ENCODE data around the gene GPRC5C.

The GPRC5C gene

DNA sequence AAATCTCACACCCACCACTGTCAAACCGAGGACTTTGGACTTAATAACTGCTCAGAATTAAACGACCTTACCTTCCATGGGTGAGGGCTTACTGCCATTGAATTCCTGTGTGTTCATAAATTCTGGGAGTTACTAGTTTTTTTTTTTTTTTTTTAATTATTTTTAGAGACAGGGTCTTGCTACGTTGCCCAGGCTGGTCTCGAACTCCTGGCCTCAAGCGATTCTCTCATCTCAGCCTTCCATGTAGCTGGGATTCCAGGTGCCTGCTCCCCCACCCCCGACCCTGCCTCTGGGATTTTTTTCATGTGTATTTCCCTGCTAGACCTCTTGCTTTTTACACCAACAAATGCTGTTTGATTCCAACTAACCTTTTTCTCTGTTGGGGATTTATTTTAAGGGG is 19.7 kb downstream of the GPRC5C start:
- POLR2A ChIA-PET = interaction anchor here (1.1 kb wide), 1 partner anchor 90 kb away, joined by 5 read pairs; the partner anchor contains the start of gene BTBD17
- peaks cover 8% of the 10 kb centered on the region for H3K4me1 ChIP-seq (ENCODE audit: control insufficient read depth, insufficient read depth, low read length)
- CTCF ChIA-PET = interaction anchor here (1.0 to 11.7 kb wide), 5 partner anchors 15 to 155 kb away, joined by 3 to 453 read pairs (median 5); no protein-coding TSS in a partner anchor
- no peak for TF ChIP-seq ZBTB20 (tag by site-specific recombination; IDR thresholded peaks at IDR 0.05)
- TF ChIP-seq KLF9 (tag by site-specific recombination; IDR thresholded peaks at IDR 0.05; ENCODE audit: low read depth) = no peak
- TF ChIP-seq ZNF600 (tag by site-specific recombination; IDR thresholded peaks at IDR 0.05) = no peak
- 0 out of 2 replicates have a peak, but pooled peaks have one; percentile 54 for TF ChIP-seq ZNF121 (tag by site-specific recombination; IDR thresholded peaks at IDR 0.05)
- peaks cover 0 to 13% of the 10 kb centered on the region in 2 experiments; a peak in 2 of 3 replicates for H3K36me3 ChIP-seq (ENCODE audit: control insufficient read depth in 2 of 2, insufficient read depth in 1 of 2, low read length in 2 of 2)
- H3K27ac ChIP-seq (ENCODE audit: extremely low read depth, low read depth, low read length) = no peak overlapping the region
- no peak overlapping the region for H3K4me3 ChIP-seq (ENCODE audit: low read depth, low read length)
- H3K9me3 ChIP-seq (ENCODE audit: control insufficient read depth, insufficient read depth, low read depth, low read length) = no peaks in the 10 kb centered on the region

DNA sequence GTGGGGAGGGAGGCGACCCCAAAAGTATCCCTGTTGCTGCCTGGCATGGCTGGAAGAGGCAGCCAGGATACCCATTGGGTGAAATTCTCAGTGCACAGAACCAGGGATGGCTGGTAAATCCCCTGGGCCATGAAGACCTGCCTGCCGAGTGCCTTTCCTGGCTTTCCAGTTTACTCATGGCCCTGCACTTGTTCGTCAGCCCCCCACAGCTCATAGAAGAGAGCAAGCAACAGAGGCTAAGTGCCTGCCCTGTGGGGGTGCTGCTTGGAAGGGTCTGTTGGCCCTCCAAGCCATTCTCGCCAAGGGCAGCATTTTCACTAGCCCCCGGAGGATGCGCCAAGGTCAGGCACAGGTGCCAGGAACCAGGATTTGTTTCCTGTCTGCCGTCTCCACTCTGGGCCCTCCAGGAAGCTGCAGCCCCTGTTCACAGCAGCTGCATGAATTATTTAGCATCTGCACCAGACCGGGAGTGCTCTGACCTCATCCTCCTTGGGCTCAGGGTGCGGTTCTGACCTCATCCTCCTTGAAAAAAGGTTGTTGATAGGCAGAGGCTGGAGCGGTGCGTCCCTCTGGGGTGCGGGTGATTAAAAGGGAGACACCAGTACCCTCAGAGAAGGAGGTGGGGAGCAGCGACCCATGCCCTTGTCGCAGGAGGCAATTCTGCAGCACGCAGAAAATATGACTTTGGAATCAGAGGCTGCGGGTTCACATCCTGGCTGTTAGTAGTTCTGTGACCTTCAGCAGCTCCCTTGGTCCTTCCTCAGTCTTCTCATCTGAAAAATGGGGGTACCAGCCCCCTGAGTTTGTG is 20.3 kb downstream of the GPRC5C start:
- H3K27ac ChIP-seq (ENCODE audit: extremely low read depth, low read depth, low read length) = no peak overlapping the region
- H3K9me3 ChIP-seq (ENCODE audit: control insufficient read depth, insufficient read depth, low read depth, low read length) = no peaks in the 10 kb centered on the region
- peaks cover 8% of the 10 kb centered on the region for H3K4me1 ChIP-seq (ENCODE audit: control insufficient read depth, insufficient read depth, low read length)
- ChIA-PET CTCF (interaction anchor here (0.5 to 11.7 kb wide), 4 partner anchors 16 to 156 kb away, joined by 3 to 453 read pairs (median 78); no protein-coding TSS in a partner anchor), POLR2A (interaction anchor here (1.1 kb wide), 1 partner anchor 90 kb away, joined by 5 read pairs; the partner anchor contains the start of gene BTBD17)
- peaks cover 0 to 6% of the 10 kb centered on the region in 2 experiments; a peak in 2 of 3 replicates for H3K36me3 ChIP-seq (ENCODE audit: control insufficient read depth in 2 of 2, insufficient read depth in 1 of 2, low read length in 2 of 2)
- no peak overlapping the region for H3K4me3 ChIP-seq (ENCODE audit: low read depth, low read length)
- TF ChIP-seq, protein P1, sequence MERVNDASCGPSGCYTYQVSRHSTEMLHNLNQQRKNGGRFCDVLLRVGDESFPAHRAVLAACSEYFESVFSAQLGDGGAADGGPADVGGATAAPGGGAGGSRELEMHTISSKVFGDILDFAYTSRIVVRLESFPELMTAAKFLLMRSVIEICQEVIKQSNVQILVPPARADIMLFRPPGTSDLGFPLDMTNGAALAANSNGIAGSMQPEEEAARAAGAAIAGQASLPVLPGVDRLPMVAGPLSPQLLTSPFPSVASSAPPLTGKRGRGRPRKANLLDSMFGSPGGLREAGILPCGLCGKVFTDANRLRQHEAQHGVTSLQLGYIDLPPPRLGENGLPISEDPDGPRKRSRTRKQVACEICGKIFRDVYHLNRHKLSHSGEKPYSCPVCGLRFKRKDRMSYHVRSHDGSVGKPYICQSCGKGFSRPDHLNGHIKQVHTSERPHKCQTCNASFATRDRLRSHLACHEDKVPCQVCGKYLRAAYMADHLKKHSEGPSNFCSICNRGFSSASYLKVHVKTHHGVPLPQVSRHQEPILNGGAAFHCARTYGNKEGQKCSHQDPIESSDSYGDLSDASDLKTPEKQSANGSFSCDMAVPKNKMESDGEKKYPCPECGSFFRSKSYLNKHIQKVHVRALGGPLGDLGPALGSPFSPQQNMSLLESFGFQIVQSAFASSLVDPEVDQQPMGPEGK (tag by site-specific recombination; IDR thresholded peaks at IDR 0.05) = peak; percentile 70
- TF ChIP-seq ZNF394 (tag by site-specific recombination; IDR thresholded peaks at IDR 0.05; ENCODE audit: borderline replicate concordance) (0 out of 2 replicates have a peak, but pooled peaks have one; percentile 18), KLF10 (tag by site-specific recombination; IDR thresholded peaks at IDR 0.05) (0 out of 2 replicates have a peak, but pooled peaks have one; percentile 40), ZNF664 (tag by site-specific recombination; IDR thresholded peaks at IDR 0.05) (no peak), ZSCAN23 (tag by site-specific recombination; IDR thresholded peaks at IDR 0.05) (no peak), ZNF777 (tag by site-specific recombination; IDR thresholded peaks at IDR 0.05; ENCODE audit: borderline replicate concordance) (no peak), ZNF157 (tag by site-specific recombination; IDR thresholded peaks at IDR 0.05) (no peak), EGR2 (tag by site-specific recombination; IDR thresholded peaks at IDR 0.05; ENCODE audit: low read depth) (no peak), GLIS1 (tag by site-specific recombination; IDR thresholded peaks at IDR 0.05) (peak; percentile 96), ZNF292 (tag by site-specific recombination; IDR thresholded peaks at IDR 0.05; ENCODE audit: borderline replicate concordance, low read depth) (no peak), ZNF623 (tag by site-specific recombination; IDR thresholded peaks at IDR 0.05) (no peak), ZNF660 (tag by site-specific recombination; IDR thresholded peaks at IDR 0.05) (0 out of 2 replicates have a peak, but pooled peaks have one; percentile 56), ZNF830 (tag by site-specific recombination; IDR thresholded peaks at IDR 0.05; ENCODE audit: low read depth) (no peak), TRIM28 (IDR thresholded peaks at IDR 0.05; ENCODE audit: borderline replicate concordance, low read length) (no peak), ZNF837 (tag by site-specific recombination; IDR thresholded peaks at IDR 0.05) (no peak), ZNF555 (tag by site-specific recombination; conservative IDR thresholded peaks at IDR 0.05) (no peak), OSR2 (tag by site-specific recombination; IDR thresholded peaks at IDR 0.05) (peak; percentile 86), ZNF132 (tag by site-specific recombination; IDR thresholded peaks at IDR 0.05; ENCODE audit: borderline replicate concordance) (no peak), ZNF174 (tag by site-specific recombination; IDR thresholded peaks at IDR 0.05) (no peak)
- TF ChIP-seq, protein P2, sequence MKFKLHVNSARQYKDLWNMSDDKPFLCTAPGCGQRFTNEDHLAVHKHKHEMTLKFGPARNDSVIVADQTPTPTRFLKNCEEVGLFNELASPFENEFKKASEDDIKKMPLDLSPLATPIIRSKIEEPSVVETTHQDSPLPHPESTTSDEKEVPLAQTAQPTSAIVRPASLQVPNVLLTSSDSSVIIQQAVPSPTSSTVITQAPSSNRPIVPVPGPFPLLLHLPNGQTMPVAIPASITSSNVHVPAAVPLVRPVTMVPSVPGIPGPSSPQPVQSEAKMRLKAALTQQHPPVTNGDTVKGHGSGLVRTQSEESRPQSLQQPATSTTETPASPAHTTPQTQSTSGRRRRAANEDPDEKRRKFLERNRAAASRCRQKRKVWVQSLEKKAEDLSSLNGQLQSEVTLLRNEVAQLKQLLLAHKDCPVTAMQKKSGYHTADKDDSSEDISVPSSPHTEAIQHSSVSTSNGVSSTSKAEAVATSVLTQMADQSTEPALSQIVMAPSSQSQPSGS (tag by site-specific recombination; IDR thresholded peaks at IDR 0.05; ENCODE audit: low read depth) = no peak
- TF ChIP-seq, protein P3, sequence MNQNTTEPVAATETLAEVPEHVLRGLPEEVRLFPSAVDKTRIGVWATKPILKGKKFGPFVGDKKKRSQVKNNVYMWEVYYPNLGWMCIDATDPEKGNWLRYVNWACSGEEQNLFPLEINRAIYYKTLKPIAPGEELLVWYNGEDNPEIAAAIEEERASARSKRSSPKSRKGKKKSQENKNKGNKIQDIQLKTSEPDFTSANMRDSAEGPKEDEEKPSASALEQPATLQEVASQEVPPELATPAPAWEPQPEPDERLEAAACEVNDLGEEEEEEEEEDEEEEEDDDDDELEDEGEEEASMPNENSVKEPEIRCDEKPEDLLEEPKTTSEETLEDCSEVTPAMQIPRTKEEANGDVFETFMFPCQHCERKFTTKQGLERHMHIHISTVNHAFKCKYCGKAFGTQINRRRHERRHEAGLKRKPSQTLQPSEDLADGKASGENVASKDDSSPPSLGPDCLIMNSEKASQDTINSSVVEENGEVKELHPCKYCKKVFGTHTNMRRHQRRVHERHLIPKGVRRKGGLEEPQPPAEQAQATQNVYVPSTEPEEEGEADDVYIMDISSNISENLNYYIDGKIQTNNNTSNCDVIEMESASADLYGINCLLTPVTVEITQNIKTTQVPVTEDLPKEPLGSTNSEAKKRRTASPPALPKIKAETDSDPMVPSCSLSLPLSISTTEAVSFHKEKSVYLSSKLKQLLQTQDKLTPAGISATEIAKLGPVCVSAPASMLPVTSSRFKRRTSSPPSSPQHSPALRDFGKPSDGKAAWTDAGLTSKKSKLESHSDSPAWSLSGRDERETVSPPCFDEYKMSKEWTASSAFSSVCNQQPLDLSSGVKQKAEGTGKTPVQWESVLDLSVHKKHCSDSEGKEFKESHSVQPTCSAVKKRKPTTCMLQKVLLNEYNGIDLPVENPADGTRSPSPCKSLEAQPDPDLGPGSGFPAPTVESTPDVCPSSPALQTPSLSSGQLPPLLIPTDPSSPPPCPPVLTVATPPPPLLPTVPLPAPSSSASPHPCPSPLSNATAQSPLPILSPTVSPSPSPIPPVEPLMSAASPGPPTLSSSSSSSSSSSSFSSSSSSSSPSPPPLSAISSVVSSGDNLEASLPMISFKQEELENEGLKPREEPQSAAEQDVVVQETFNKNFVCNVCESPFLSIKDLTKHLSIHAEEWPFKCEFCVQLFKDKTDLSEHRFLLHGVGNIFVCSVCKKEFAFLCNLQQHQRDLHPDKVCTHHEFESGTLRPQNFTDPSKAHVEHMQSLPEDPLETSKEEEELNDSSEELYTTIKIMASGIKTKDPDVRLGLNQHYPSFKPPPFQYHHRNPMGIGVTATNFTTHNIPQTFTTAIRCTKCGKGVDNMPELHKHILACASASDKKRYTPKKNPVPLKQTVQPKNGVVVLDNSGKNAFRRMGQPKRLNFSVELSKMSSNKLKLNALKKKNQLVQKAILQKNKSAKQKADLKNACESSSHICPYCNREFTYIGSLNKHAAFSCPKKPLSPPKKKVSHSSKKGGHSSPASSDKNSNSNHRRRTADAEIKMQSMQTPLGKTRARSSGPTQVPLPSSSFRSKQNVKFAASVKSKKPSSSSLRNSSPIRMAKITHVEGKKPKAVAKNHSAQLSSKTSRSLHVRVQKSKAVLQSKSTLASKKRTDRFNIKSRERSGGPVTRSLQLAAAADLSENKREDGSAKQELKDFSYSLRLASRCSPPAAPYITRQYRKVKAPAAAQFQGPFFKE (tag by site-specific recombination; IDR thresholded peaks at IDR 0.05; ENCODE audit: borderline replicate concordance) = no peak
